ENCODE measurements around the gene KLF3.

DNA sequence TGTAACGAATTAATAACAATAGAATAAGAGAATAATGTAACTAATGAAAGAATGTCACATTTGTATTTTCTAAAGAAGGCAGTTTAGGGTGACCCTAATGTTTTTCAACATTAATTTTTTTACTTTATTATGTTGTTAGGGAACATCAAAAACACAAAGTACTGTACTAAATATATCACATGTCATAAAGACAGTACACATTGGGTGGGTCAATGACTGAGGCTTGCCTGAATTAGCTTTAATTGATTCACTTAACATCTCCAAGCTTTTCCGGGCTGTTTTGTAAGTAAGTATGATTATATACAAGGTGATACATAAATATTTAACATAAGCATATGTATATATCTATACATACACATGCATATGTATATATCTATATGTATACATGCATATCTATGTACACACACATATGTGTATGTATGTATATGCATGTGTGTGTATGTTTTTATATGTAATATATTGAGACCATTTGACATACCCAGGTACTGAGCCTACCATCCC lies 43.4 kb upstream of the KLF3 start:
- TF ChIP-seq, protein P1, sequence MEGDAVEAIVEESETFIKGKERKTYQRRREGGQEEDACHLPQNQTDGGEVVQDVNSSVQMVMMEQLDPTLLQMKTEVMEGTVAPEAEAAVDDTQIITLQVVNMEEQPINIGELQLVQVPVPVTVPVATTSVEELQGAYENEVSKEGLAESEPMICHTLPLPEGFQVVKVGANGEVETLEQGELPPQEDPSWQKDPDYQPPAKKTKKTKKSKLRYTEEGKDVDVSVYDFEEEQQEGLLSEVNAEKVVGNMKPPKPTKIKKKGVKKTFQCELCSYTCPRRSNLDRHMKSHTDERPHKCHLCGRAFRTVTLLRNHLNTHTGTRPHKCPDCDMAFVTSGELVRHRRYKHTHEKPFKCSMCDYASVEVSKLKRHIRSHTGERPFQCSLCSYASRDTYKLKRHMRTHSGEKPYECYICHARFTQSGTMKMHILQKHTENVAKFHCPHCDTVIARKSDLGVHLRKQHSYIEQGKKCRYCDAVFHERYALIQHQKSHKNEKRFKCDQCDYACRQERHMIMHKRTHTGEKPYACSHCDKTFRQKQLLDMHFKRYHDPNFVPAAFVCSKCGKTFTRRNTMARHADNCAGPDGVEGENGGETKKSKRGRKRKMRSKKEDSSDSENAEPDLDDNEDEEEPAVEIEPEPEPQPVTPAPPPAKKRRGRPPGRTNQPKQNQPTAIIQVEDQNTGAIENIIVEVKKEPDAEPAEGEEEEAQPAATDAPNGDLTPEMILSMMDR (tag by site-specific recombination; IDR thresholded peaks at IDR 0.05) = no peak
- TF ChIP-seq, protein P2, sequence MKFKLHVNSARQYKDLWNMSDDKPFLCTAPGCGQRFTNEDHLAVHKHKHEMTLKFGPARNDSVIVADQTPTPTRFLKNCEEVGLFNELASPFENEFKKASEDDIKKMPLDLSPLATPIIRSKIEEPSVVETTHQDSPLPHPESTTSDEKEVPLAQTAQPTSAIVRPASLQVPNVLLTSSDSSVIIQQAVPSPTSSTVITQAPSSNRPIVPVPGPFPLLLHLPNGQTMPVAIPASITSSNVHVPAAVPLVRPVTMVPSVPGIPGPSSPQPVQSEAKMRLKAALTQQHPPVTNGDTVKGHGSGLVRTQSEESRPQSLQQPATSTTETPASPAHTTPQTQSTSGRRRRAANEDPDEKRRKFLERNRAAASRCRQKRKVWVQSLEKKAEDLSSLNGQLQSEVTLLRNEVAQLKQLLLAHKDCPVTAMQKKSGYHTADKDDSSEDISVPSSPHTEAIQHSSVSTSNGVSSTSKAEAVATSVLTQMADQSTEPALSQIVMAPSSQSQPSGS (tag by site-specific recombination; IDR thresholded peaks at IDR 0.05; ENCODE audit: low read depth) = no peak
- TF ChIP-seq YY1 (tag by site-specific recombination; IDR thresholded peaks at IDR 0.05) (no peak), KLF10 (tag by site-specific recombination; IDR thresholded peaks at IDR 0.05) (no peak), ZNF311 (tag by site-specific recombination; IDR thresholded peaks at IDR 0.05; ENCODE audit: borderline replicate concordance) (no peak), ZNF140 (tag by site-specific recombination; IDR thresholded peaks at IDR 0.05) (no peak), ZNF274 (IDR thresholded peaks at IDR 0.05; ENCODE audit: low read length) (no peak), ZNF274 (tag by site-specific recombination; IDR thresholded peaks at IDR 0.05; ENCODE audit: borderline replicate concordance) (no peak), ZNF530 (tag by site-specific recombination; IDR thresholded peaks at IDR 0.05; ENCODE audit: low read depth) (no peak), ZNF19 (tag by site-specific recombination; IDR thresholded peaks at IDR 0.05; ENCODE audit: low read depth) (no peak), ZNF549 (tag by site-specific recombination; IDR thresholded peaks at IDR 0.05) (no peak), ZNF174 (tag by site-specific recombination; IDR thresholded peaks at IDR 0.05) (no peak), ZEB2 (tag by site-specific recombination; IDR thresholded peaks at IDR 0.05) (no peak), GLIS2 (tag by site-specific recombination; IDR thresholded peaks at IDR 0.05) (no peak)
- TF ChIP-seq, protein P3, sequence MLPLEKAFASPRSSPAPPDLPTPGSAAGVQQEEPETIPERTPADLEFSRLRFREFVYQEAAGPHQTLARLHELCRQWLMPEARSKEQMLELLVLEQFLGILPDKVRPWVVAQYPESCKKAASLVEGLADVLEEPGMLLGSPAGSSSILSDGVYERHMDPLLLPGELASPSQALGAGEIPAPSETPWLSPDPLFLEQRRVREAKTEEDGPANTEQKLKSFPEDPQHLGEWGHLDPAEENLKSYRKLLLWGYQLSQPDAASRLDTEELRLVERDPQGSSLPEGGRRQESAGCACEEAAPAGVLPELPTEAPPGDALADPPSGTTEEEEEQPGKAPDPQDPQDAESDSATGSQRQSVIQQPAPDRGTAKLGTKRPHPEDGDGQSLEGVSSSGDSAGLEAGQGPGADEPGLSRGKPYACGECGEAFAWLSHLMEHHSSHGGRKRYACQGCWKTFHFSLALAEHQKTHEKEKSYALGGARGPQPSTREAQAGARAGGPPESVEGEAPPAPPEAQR (tag by site-specific recombination; IDR thresholded peaks at IDR 0.05) = no peak
